Adrenal gland (tissue), 12 donors: ENCODE measurements around the gene PITRM1. TPM values are rescaled to one million over a fixed set of nuclear protein-coding genes. Genes with fewer than 3 reads are reported as not detected.

Experiments used
- DNase-seq, 7 donors: peaks; one replicate each; pipeline ENCODE4 v3.0.0-alpha.2; 2019 to 2020
- H3K27ac ChIP-seq, 5 donors: fragments of 200-600 bp; sonication (generic) in 4 of 5; 1 replicate in 3 of 5; 2 replicates in 2 of 5; pipeline versions ENCODE4 v1.5.1 to v1.8.0; 2016 to 2020; ENCODE audit warnings: mild to moderate bottlenecking in 1 of 5
- H3K27me3 ChIP-seq: fragments of 200-600 bp; 2 replicates; pipeline ENCODE4 v1.8.0; 2021
- H3K36me3 ChIP-seq, 2 donors: fragments of 200-600 bp; replicated peaks in 1 of 2; 1 replicate in 1 of 2; 2 replicates in 1 of 2; pipeline versions ENCODE4 v1.5.1 to v1.8.0; 2018 to 2022
- H3K4me1 ChIP-seq, 2 donors: fragments of 200-600 bp; replicated peaks in 1 of 2; 1 replicate in 1 of 2; 2 replicates in 1 of 2; pipeline versions ENCODE4 v1.5.1 to v1.8.0; 2018 to 2021
- H3K4me3 ChIP-seq, 4 donors: fragments of 200-600 bp; sonication (generic) in 3 of 4; one replicate each; pipeline ENCODE4 v1.5.1; 2016 to 2018
- H3K9me3 ChIP-seq, 3 donors: fragments of 200-600 bp; sonication (generic) in 1 of 3; replicated peaks in 1 of 3; 1 replicate in 2 of 3; 2 replicates in 1 of 3; pipeline versions ENCODE4 v1.5.1 to v1.8.0; 2016 to 2021
- CTCF ChIP-seq, 6 experiments: fragments of 450-650 bp in 4 of 6; fragments of 200-600 bp in 2 of 6; sonication (generic) in 1 of 6; IDR thresholded peaks; 1 replicate in 5 of 6; 2 replicates in 1 of 6; pipeline versions ENCODE4 v1.5.1 to v1.8.0; 2016 to 2021; ENCODE audit warnings: antibody characterized with exemption in 6 of 6, mild to moderate bottlenecking in 2 of 6, moderate library complexity in 1 of 6
- POLR2A ChIP-seq, 2 donors: fragments of 450-650 bp; IDR thresholded peaks; one replicate each; pipeline ENCODE4 v1.6.1; 2017; ENCODE audit warnings: antibody characterized with exemption in 2 of 2, mild to moderate bottlenecking in 2 of 2, moderate library complexity in 1 of 2
- WGBS, 4 donors: extraction: QIAGEN DNeasy Blood & Tissue Kit in 2 of 4; methylation state at CpG; one replicate each; pipeline versions ENCODE4 v1.1.5 to v1.1.7; 2013 to 2017; 5-methylcytosine and 5-hydroxymethylcytosine counted together
- intact Hi-C, 2 donors: fragments of 100-400 bp; cut with DNase I; formaldehyde crosslinking; loops; one replicate each; pipeline versions ENCODE4 v1.14.1 to v1.15.0; 2022 to 2023
- polyA plus RNA-seq, 3 donors: library from polyadenylated mRNA; stranded (reverse); fragments of 200-250 nt in 2 of 3; fragments of 350-450 nt in 1 of 3; fragmentation: Illumina TruSeq in 1 of 3; extraction: RNeasy Lipid Tissue Mini Kit (QIAGEN cat#74804) in 1 of 3; gene quantifications; one replicate each; pipeline ENCODE4 v1.2.3, GENCODE V29; 2013 to 2014
- total RNA-seq, 9 donors: library from RNA; depleted of rRNA in 4 of 9; stranded (reverse); fragments of >200 nt in 4 of 9; fragments of 120-200 nt in 1 of 9; fragmentation: NEBNext Ultra II Directional in 1 of 9; extraction: Animal tissue kit (Norgen Biotek cat#: 25700) in 1 of 9; gene quantifications; one replicate each; pipeline versions ENCODE4 v1.1.0 to v1.2.4, GENCODE V29; 2013 to 2023
- donor health status: healthy with polysubstance abuse.
- donor health status: Bipolar disorder and iron deficiency.
- donor health status: DM: yes; HTN: yes; CAD: no.
- donor health status: DM: no; HTN: no; CAD: no.
- donor health status: DM: no; HTN: no; CAD: no.
- donor health status: DM: yes; HTN: yes; CAD: no.

Gene PITRM1
- total and polyA plus RNA-seq, 12 donors = 83.0 to 204 (median 102) TPM

- intact Hi-C loops = no loop called here
- no peaks in the 10 kb centered on the region for H3K9me3 ChIP-seq
- no peak for TF ChIP-seq POLR2A (IDR thresholded peaks at IDR 0.05)
- no peak for TF ChIP-seq CTCF (IDR thresholded peaks at IDR 0.05)
- no peak overlapping the region for H3K4me3 ChIP-seq
- peaks cover 0 to 100% of the 10 kb centered on the region in 2 donors for H3K36me3 ChIP-seq
- H3K27me3 ChIP-seq = no peaks in the 10 kb centered on the region
- H3K27ac ChIP-seq = no peak overlapping the region
- WGBS, 4 donors = 87 to 94% (median 90%) methylated on average over 9 to 14 of the region's 14 CpGs
- DNase-seq = no peak
- H3K4me1 ChIP-seq = no peaks in the 10 kb centered on the region
These were observed 30.3 kb downstream of the PITRM1 start for GRCh38 chr10:3142146-3142875.

GRCh38 chr10:3141351-3142005, 31.1 kb downstream of the PITRM1 start:
- H3K4me3 ChIP-seq = no peak overlapping the region
- H3K27ac ChIP-seq = no peak overlapping the region
- no peak for DNase-seq
- intact Hi-C loops = no loop called here
- TF ChIP-seq CTCF (IDR thresholded peaks at IDR 0.05) (no peak), POLR2A (IDR thresholded peaks at IDR 0.05) (no peak)
- H3K36me3 ChIP-seq = peaks cover 0 to 100% of the 10 kb centered on the region in 2 donors
- 89 to 95% (median 92%) methylated on average over 21 of the region's 21 CpGs for WGBS, 4 donors
- no peaks in the 10 kb centered on the region for H3K9me3 ChIP-seq
- H3K4me1 ChIP-seq = peaks cover 0 to 7% of the 10 kb centered on the region in 2 donors
- no peaks in the 10 kb centered on the region for H3K27me3 ChIP-seq

GRCh38 chr10:3140280-3140679, 32.3 kb downstream of the PITRM1 start:
- DNase-seq = no peak

More at GRCh38 chr10:3140280-3140679, 32.3 kb downstream of the PITRM1 start:
- H3K27me3 ChIP-seq = no peaks in the 10 kb centered on the region
- 86 to 88% (median 87%) methylated on average over 9 of the region's 9 CpGs for WGBS, 4 donors
- intact Hi-C loops = no loop called here
- no peak overlapping the region for H3K4me3 ChIP-seq
- H3K9me3 ChIP-seq = no peaks in the 10 kb centered on the region
- TF ChIP-seq CTCF (IDR thresholded peaks at IDR 0.05) (no peak), POLR2A (IDR thresholded peaks at IDR 0.05) (no peak)
- H3K4me1 ChIP-seq = peaks cover 0 to 10% of the 10 kb centered on the region in 2 donors
- peaks cover 0 to 99% of the 10 kb centered on the region in 2 donors for H3K36me3 ChIP-seq
- no peak overlapping the region for H3K27ac ChIP-seq
